IPS-NIHi11 (cell line): ENCODE data around the gene C12orf43.

Experiments used
- DNase-seq: peaks from one replicate; pipeline ENCODE4 v3.0.0; 2012; ENCODE audit warnings: mixed read lengths, low spot score

Gene C12orf43

GRCh38 chr12:121030576-121031212 lies 14.4 kb upstream of the C12orf43 start:
- DNase-seq = no peak

DNA sequence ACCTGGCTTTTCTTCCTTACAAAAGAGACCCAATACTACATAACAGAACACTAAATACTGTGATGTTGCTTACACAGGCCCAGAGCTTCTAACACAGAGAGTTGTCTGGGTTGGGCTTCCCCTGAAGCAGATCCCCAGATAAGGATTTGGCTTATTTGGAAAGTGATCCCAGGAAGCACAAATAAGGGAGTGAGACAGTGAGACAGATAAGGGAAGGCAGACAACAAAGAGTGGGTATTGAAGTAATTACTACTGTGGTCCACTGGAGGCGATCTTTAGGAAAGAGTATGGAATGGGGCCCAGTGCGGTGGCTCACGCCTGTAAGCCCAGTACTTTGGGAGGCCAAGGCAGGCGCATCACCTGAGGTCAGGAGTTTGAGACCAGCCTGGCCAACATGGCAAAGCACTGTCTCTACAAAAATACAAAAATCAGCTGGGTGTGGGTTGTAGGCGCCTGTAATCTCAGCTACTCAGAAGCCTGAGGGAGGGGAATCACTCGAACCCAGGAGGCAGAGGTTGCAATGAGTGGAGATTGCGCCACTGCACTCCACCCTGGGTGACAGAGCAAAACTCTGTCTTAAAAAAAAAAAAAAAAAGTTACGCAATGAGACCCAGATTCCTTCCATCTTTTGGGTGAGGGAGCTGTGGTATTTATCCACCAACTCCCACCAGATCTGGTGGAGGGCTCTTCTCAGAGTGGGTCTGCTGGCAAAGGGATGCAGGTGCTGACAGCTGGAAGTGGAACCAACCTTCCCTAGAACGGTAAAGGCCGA lies 10.2 kb upstream of the C12orf43 start:
- DNase-seq = no peak

DNA sequence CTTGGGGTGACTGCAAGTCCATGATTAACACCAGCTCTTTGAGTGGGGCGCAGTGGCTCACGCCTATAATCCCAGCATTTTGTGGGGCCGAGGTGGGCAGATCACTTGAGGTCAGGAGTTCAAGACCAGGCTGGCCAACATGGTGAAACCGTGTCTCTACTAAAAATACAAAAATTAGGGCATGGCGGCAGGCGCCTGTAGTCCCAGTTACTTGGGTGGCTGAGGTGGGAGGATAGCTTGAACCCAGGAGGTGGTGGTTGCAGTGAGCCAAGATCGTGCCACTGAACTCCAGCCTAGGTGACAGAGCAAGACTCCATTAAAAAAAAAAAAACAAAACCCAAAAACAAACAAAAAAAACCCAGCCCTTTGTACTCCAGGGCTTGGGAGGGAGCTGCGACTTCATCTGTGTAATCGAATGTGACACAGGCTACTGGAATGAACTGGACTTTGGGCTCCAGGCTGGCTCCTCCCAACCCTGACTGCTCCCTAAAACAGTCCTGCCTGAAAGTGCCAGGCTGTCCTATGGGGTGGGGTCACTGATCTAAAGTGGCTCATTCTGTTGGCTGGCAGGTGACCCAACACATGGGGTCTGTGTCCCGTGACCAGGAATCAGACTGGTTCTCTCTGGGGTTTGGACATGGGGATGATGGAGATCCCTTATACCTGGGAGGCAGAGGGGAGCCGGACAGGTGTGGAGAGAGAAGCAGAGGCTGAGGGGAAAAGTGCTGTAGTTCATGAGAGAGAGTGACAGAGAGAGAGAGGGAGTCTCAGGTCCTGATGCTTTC lies 9.3 kb upstream of the C12orf43 start:
- no peak for DNase-seq

- DNase-seq = no peak
Observed at GRCh38 chr12:121023799-121024198, 7.5 kb upstream of the C12orf43 start.

DNA sequence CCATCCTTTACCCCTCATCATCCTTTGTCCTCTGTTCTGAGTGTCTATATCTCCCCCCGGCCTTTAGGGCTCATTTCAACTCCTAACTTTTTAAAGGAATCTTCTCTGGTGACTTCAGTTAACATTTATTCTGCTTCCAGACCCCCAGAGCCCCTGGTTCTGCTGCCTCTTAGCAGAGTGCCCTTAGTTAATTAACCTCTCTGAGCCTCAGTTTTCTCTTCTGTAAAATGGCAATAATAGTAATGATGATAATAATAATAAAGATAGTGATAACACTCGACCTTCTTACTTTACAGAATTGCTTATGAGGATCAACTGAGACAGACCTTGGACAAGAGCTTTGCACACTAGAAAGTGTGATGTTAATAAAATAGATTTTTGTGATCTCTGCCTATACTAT lies 6.4 kb upstream of the C12orf43 start:
- no peak for DNase-seq

DNA sequence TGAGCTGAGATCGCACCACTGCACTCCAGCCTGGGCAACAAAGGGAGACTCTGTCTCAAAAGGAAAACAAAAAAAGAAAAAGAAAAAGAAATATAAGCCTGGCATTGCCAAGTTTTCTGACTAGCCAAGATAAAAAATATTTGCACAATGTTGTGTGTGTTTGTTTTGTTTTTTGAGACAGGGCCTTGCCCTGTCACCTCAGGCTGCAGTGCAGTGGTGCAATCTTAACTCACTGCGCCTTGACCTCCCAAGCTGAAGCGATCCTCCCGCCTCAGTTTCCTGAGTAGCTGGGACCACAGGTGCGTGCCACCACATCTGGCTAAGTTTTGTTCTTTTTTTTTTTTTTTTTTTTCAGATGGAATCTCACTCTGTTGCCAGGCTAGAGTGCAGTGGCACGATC lies 5.5 kb upstream of the C12orf43 start:
- DNase-seq = no peak

DNA sequence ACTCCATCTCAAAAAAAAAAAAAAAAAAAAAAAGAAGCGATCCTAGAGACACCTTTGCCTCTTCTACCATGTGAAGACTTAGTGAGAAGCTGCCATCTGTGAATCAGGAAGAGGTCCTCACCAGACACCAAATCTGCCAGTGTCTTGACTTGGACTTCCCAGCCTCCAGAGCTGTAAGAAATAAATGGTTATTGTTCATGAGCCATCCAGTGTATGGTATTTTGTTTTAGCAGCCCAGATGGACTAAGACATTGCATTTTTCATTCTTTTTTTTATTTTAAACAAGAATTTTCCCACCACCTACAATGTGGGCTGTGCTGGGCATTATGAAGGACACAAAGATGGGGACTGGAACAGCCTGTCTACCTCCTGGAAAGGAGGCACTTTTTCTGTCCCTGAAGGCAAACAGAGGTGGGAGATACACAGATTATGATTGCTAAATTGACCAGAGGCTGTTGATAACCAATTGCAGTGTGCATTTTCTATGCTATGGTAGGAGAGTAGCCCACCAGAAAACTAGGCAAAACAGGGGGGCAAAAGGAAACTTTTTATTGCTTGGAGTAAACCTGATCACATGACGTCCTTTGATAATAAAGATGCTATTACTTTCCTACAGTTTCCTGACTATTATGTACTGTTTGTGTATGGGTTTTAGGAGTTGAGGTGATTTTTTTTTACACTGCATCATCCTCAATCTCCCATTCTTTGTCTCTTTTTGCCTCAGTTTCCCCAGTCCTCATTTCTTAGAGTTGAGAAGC lies 2.8 kb upstream of the C12orf43 start:
- DNase-seq = no peak

DNA sequence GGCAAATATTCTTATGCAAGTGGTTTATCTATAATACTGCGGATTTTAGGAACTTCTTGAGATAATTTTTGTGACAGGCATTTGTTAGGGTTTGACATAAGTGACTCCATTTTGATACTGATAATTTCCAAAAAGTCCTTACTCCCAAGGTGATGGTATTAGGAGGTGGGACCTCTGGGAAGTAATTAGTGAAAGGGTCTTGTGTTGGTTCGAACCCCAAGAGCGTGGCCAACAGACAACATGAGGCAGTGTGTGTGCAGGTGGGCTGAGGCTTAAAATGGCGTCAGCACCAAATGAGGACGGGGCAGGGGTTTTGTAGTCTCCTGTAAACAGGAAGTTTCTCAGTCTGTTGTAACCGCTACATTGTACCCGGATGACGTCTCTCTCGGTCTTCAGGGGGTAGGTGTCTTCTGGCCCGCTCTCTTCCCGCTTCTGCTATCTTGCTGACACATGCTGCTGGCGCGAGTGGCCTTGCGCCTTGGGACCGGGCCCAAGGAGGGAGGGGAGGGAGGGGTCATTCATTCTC lies 1.7 kb upstream of the C12orf43 start:
- DNase-seq = no peak

- DNase-seq = no peak
Observed at GRCh38 chr12:121013715-121014114, 2.6 kb downstream of the C12orf43 start.

- no peak for DNase-seq
Observed at GRCh38 chr12:121011820-121012219, 4.5 kb downstream of the C12orf43 start.

- no peak for DNase-seq
Observed at GRCh38 chr12:121010860-121011259, 5.4 kb downstream of the C12orf43 start.

GRCh38 chr12:121009741-121010140 lies 6.5 kb downstream of the C12orf43 start:
- DNase-seq = peak; percentile 62

- DNase-seq = no peak
Observed at GRCh38 chr12:121008347-121009098, 7.8 kb downstream of the C12orf43 start.

DNA sequence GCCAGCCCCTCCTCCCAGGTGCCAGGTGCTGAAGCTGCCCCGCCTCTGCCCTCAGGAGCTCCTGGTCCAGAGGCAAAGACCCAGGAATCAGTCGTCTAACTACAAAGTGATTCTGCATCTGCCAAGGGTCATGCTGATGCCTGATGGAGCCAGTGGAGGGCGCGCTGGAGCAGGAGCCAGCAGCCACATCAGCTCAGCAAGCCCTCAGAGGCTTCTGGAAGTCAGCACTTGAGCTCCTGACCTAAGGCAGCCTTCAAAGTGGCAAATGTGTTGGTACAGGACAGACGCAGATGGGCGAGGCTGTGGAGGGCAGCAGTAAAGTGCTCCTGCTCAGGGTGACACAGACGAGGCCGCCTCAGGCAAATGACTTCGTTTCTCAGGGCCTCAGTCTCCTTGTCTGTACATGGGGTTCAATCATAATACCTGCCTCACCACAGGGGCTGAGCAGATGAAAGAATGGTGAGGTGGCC lies 10.9 kb downstream of the C12orf43 start:
- peak; percentile 69 for DNase-seq

GRCh38 chr12:121004253-121004815 lies 12.0 kb downstream of the C12orf43 start:
- DNase-seq = no peak

DNA sequence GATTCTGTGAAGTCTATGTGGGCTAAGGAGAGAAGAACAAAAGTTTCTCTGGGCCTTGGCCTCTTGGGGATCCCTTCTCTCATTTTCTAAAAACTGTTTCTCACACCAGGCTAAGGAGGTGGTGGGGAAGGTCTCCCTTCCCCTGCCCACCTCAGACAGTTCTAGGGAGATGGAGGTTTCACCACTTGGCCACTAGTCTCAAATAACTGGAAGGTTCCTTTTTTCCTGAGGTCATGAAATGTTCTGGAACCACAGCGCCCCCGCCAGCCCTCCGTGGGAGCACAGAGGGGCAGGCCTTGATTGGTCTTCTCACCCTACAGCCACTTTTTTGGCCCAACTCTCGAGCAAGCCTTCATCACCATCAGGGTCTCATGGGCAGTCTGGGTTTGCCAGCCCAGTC lies 12.6 kb downstream of the C12orf43 start:
- DNase-seq = no peak

- DNase-seq = no peak
Observed at GRCh38 chr12:121001841-121002483, 14.3 kb downstream of the C12orf43 start.

- no peak for DNase-seq
Observed at GRCh38 chr12:121001060-121001459, 15.2 kb downstream of the C12orf43 start.

DNA sequence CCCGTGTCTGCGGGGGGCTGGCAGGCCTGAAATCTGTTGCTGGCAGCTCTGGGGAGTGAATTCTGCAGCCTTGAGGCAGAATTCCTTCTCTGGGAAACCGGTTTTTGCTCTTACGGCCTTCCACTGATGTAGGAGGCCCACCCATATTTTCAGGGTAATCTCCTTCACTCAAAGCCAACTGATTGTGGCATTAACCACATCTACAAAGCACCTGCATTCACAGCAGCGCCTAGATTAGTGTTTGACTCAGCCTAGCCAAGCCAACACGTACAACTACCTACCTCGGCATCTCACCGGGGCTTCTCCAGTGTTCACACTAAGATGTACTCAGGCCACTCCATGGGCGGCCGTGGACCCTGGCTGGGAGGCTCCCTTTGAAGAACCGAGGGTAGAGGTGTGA lies 15.8 kb downstream of the C12orf43 start:
- DNase-seq = no peak
